ENCODE data around the gene ARFRP1.

- TF ChIP-seq SMC3 (IDR thresholded peaks at IDR 0.05; ENCODE audit: low read length) = no peak
- TF ChIP-seq HNRNPL (IDR thresholded peaks at IDR 0.05; ENCODE audit: low read depth, low read length) = no peak
- TF ChIP-seq CTCF (CRISPR knock-in tag; IDR thresholded peaks at IDR 0.05) = no peak
- TF ChIP-seq KLF6 (CRISPR knock-in tag; IDR thresholded peaks at IDR 0.05) = no peak
- no peak for TF ChIP-seq AKAP8 (CRISPR knock-in tag; IDR thresholded peaks at IDR 0.05)
- no peak for TF ChIP-seq JUNB (CRISPR knock-in tag; IDR thresholded peaks at IDR 0.05; ENCODE audit: borderline replicate concordance)
- no peak for TF ChIP-seq ZBTB44 (CRISPR knock-in tag; IDR thresholded peaks at IDR 0.05)
- TF ChIP-seq ARNT (IDR thresholded peaks at IDR 0.05) = no peak
- TF ChIP-seq TAF1 (CRISPR knock-in tag; IDR thresholded peaks at IDR 0.05) = no peak
- TF ChIP-seq HOXA5 (CRISPR knock-in tag; IDR thresholded peaks at IDR 0.05) = no peak
- TF ChIP-seq POLR2A (IDR thresholded peaks at IDR 0.05; ENCODE audit: insufficient read depth in 1 of 2, low read depth in 2 of 2, low read length in 2 of 2) = no peak; a peak in 1 of 4 replicates
- TF ChIP-seq ZNF224 (CRISPR knock-in tag; IDR thresholded peaks at IDR 0.05) = no peak
- TF ChIP-seq NFATC3 (CRISPR knock-in tag; IDR thresholded peaks at IDR 0.05) = no peak
- no peak for TF ChIP-seq ZBTB1 (CRISPR knock-in tag; IDR thresholded peaks at IDR 0.05; ENCODE audit: borderline replicate concordance)
These were observed 40.5 kb upstream of the ARFRP1 start for GRCh38 chr20:63748070-63748933.
